SJCRH30 (cell line): Measurements from ENCODE around the gene INTS2. TPM values are rescaled to one million over a fixed set of nuclear protein-coding genes. Genes with fewer than 3 reads are reported as not detected.
"Not testable (repeated sequence)": the region's sequence is repeated elsewhere in the genome, so short reads cannot be mapped to it uniquely, and the experiment has no call there.

Source experiments
- DNase-seq, 2 experiments: peaks; one replicate each; pipeline ENCODE4 v3.0.0-alpha.2; 2015 to 2020
- H3K27ac ChIP-seq: fragments of 250-450 bp; sonication (Bioruptor Pico); 2 replicates; pipeline ENCODE4 v1.5.1; 2020; ENCODE audit warnings: mild to moderate bottlenecking, moderate library complexity
- H3K27me3 ChIP-seq: fragments of 250-450 bp; sonication (Bioruptor Pico); 2 replicates; pipeline ENCODE4 v1.5.1; 2020; ENCODE audit warnings: mild to moderate bottlenecking, moderate library complexity
- H3K36me3 ChIP-seq: fragments of 250-450 bp; sonication (Bioruptor Pico); 2 replicates; pipeline ENCODE4 v1.5.1; 2020; ENCODE audit warnings: mild to moderate bottlenecking, moderate library complexity
- H3K4me1 ChIP-seq: fragments of 250-450 bp; sonication (Bioruptor Pico); 2 replicates; pipeline ENCODE4 v1.5.1; 2020; ENCODE audit warnings: mild to moderate bottlenecking, moderate library complexity
- H3K4me3 ChIP-seq: fragments of 250-450 bp; sonication (Bioruptor Pico); 2 replicates; pipeline ENCODE4 v1.5.1; 2020; ENCODE audit warnings: mild to moderate bottlenecking, moderate library complexity
- H3K9me3 ChIP-seq: fragments of 250-450 bp; sonication (Bioruptor Pico); replicated peaks from 2 replicates; pipeline ENCODE4 v1.5.1; 2020; ENCODE audit warnings: mild to moderate bottlenecking, moderate library complexity
- total RNA-seq: library from RNA; depleted of rRNA; stranded (reverse); fragments of >200 nt; shearing (Covaris generic); gene quantifications from 2 replicates; pipeline ENCODE4 v1.2.3, GENCODE V29; 2014

Gene INTS2
- total RNA-seq, 1 experiment from 2014 or later: 32.8 TPM

DNA sequence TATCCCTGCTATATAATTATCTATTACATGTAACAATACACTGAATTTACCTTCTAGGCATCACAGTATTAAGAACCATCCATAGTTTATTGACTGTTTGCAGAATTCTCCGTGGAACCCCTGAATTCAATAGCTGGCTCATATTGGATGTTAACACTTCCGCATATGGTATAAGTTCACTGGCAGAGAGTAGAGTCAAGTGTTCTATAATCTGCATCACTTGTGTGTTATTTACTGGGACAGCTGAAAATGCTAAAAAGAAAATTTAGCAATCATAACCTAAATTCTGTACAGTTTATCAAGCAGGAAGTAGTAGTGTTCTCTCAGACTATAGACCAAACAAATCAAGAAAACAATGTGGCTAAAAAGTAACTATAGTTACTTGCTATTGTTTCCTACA is 49.9 kb downstream of the INTS2 start:
- Histone ChIP-seq H3K4me1 (no peaks in the 10 kb centered on the region), H3K36me3 (peaks cover 22% of the 10 kb centered on the region), H3K9me3 (no peaks in the 10 kb centered on the region)

DNA sequence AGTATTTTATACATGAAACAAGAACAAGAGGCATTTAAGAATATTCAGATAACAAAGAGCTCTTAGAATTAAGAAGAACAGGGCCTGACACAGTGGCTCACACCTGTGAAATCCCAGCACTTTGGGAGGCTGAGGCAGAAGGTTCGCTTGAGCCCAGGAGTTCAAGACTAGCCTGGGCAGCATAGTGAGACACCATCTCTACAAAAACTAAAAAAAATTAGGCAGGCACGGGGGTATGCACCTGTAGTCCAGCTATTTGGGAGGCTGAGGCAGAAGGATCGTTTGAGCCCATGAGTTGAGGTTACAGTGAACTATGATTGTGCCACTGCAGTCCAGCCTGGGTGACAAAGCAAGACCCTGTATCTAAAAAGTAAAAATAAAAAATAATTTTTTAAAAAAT is 52.0 kb downstream of the INTS2 start:
- no peaks in the 10 kb centered on the region for H3K9me3 ChIP-seq
- H3K4me3 ChIP-seq: no peak overlapping the region
- DNase-seq: no peak
- H3K36me3 ChIP-seq: peaks cover 35% of the 10 kb centered on the region
- no peaks in the 10 kb centered on the region for H3K27me3 ChIP-seq
- no peak overlapping the region for H3K27ac ChIP-seq
- H3K4me1 ChIP-seq: no peaks in the 10 kb centered on the region

More for the DNA sequence above, 49.9 kb downstream of the INTS2 start:
- no peak overlapping the region for H3K27ac ChIP-seq
- no peak overlapping the region for H3K4me3 ChIP-seq
- H3K27me3 ChIP-seq: no peaks in the 10 kb centered on the region
- no peak for DNase-seq

DNA sequence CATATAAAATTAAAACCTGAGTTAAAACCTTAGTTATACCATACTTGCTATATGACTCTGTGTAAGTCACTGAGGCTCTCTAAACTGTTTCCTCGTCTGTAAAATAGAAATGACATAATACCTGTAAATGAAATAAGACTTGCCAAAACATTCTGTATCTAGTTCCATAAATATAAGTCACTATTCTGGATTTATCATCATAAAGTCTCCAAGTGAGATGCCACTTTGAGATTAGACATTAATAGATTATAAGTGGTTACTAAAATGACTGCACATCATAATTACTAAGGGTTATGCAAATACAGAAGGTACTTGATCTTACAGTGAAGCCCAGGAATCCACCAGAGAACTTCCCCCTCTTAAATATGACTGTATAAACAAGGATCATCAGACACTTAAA is 52.5 kb downstream of the INTS2 start:
- no peaks in the 10 kb centered on the region for H3K9me3 ChIP-seq
- no peak for DNase-seq
- H3K27ac ChIP-seq: no peak overlapping the region
- no peak overlapping the region for H3K4me3 ChIP-seq
- H3K36me3 ChIP-seq: peaks cover 40% of the 10 kb centered on the region
- no peaks in the 10 kb centered on the region for H3K4me1 ChIP-seq
- H3K27me3 ChIP-seq: no peaks in the 10 kb centered on the region

DNA sequence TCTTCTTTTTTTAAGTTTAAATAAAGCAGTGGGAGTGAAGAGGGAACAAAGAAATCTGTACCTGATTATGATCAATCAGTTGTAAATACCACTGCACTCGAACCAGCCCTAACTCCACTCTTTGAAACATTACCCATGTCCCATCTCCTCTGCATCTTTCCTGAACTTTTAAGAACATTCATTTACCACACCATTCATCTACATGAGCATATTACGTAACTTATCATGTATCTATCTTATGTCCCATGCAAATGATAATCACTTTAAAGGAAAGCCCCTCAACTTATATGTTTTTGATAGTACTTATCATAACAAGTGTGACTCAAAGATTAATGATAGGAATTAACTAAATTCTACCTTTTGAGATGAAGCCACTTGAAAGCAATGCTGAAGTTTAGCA is 53.7 kb downstream of the INTS2 start:
- Histone ChIP-seq H3K4me1 (no peaks in the 10 kb centered on the region), H3K27me3 (no peaks in the 10 kb centered on the region), H3K36me3 (peaks cover 48% of the 10 kb centered on the region)

DNA sequence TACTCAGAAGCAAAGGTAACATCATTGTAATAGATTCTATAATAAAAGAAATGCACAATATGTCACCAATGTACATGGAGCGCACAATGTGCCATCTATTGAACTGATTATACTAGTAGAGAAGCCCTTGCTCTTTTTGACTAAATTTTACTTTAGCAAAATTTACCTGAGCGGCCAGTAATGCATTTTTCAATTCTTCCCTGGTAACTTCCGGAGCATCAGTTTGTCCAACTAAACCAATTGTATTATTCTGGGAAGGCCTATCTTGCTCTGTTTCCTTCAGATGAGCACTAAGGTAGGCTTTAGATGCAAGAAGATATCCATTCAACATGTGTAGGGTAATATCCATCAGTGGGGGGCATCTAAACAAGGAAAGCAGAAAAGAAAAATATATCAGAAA is 55.7 kb downstream of the INTS2 start:
- no peaks in the 10 kb centered on the region for H3K27me3 ChIP-seq
- peaks cover 46% of the 10 kb centered on the region for H3K36me3 ChIP-seq
- no peaks in the 10 kb centered on the region for H3K4me1 ChIP-seq
- H3K4me3 ChIP-seq: no peak overlapping the region
- H3K27ac ChIP-seq: no peak overlapping the region
- no peaks in the 10 kb centered on the region for H3K9me3 ChIP-seq
- no peak for DNase-seq

More for the DNA sequence above, 53.7 kb downstream of the INTS2 start:
- Histone ChIP-seq H3K9me3 (no peaks in the 10 kb centered on the region), H3K4me3 (no peak overlapping the region), H3K27ac (no peak overlapping the region)
- no peak for DNase-seq

DNA sequence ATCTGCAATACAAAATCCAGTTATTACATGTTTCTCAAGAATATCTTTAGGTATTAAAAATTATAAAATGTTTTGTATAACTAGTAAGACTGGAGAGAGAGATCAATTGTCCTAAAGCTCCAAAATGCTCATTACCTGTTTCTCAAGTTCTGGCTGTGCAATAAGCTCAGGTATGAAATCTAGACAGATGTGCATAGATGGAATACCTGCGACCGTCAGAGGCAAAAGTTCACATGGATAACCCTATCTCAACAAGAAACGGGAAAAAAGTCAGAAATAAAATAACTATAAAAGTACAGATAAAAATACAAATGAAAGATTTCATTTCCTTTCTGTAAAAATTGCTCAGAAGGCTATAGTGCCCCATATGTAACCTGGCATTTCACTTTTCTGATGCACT is 58.6 kb downstream of the INTS2 start:
- Histone ChIP-seq H3K27ac (no peak overlapping the region), H3K27me3 (no peaks in the 10 kb centered on the region), H3K4me3 (no peak overlapping the region), H3K4me1 (0 out of 2 replicates have a peak, but pooled peaks cover 2% of the 10 kb centered on the region), H3K9me3 (no peaks in the 10 kb centered on the region), H3K36me3 (peaks cover 33% of the 10 kb centered on the region)
- no peak for DNase-seq

DNA sequence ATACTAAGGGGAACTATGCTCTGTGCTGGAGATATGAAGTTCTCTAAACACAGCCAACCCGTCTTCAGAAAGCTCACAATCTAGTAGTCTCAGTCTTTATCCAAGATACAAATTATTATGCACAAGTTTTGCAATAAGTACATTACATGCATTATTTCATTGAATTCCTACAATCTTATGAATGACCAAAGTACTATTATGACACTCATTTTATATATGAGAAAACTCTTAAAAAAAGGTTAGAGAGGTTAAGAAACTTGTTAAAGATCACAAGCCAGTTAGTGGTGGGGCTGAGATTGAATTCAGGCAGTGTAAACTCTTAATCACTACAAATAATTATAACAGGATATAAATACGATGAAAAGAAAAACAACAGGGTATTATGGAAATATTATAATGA is 59.7 kb downstream of the INTS2 start:
- no peak overlapping the region for H3K4me3 ChIP-seq
- no peaks in the 10 kb centered on the region for H3K9me3 ChIP-seq
- H3K36me3 ChIP-seq: peaks cover 31% of the 10 kb centered on the region
- no peak overlapping the region for H3K27ac ChIP-seq
- no peak for DNase-seq
- 0 out of 2 replicates have a peak, but pooled peaks cover 2% of the 10 kb centered on the region for H3K4me1 ChIP-seq
- no peaks in the 10 kb centered on the region for H3K27me3 ChIP-seq

DNA sequence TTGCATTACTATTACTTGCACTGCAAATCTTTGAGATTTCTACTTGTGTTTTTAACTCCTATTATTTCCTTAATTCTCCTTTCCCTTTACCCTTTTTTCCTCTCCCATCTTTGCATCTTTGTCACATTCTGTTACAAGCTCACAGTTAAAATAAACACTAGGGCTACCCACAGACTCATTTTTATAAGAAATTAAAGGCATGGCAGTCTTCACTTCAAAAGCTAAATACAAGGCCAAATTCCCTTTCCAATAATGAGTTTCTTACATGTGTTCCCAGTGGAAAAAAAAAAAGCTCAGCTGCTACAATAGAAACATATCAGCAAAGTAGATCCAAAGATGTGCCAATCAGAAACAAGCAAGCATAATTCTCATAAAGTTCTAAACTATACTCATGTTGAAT is 60.7 kb downstream of the INTS2 start:
- no peak overlapping the region for H3K27ac ChIP-seq
- H3K27me3 ChIP-seq: no peaks in the 10 kb centered on the region
- H3K36me3 ChIP-seq: peaks cover 27% of the 10 kb centered on the region
- H3K4me1 ChIP-seq: 0 out of 2 replicates have a peak, but pooled peaks cover 2% of the 10 kb centered on the region
- no peaks in the 10 kb centered on the region for H3K9me3 ChIP-seq
- H3K4me3 ChIP-seq: no peak overlapping the region
- no peak for DNase-seq

DNA sequence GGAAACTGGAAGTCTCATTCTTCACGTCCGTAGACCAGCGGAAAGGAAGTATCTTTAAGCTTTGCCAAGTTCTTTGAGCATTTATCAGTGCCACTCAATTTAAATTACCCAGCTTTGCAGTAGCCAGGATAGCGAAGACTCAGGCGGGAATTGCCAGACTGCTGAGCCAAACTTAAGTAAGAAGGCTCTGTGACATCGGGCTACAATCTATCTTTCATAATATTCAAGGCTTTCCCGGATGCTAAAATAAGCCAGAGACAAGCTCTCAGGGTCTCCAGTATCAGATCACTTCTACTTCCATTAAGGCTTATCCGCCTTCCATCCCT is 64.0 kb downstream of the INTS2 start:
- peak overlapping the region; percentile 97 for H3K27ac ChIP-seq
- peaks cover 18% of the 10 kb centered on the region for H3K36me3 ChIP-seq
- H3K9me3 ChIP-seq: no peaks in the 10 kb centered on the region
- no peaks in the 10 kb centered on the region for H3K27me3 ChIP-seq
- H3K4me1 ChIP-seq: peaks cover 5% of the 10 kb centered on the region; the same call in 1 of the 2 replicates
- DNase-seq: no peak
- peak overlapping the region; percentile 82 for H3K4me3 ChIP-seq

DNA sequence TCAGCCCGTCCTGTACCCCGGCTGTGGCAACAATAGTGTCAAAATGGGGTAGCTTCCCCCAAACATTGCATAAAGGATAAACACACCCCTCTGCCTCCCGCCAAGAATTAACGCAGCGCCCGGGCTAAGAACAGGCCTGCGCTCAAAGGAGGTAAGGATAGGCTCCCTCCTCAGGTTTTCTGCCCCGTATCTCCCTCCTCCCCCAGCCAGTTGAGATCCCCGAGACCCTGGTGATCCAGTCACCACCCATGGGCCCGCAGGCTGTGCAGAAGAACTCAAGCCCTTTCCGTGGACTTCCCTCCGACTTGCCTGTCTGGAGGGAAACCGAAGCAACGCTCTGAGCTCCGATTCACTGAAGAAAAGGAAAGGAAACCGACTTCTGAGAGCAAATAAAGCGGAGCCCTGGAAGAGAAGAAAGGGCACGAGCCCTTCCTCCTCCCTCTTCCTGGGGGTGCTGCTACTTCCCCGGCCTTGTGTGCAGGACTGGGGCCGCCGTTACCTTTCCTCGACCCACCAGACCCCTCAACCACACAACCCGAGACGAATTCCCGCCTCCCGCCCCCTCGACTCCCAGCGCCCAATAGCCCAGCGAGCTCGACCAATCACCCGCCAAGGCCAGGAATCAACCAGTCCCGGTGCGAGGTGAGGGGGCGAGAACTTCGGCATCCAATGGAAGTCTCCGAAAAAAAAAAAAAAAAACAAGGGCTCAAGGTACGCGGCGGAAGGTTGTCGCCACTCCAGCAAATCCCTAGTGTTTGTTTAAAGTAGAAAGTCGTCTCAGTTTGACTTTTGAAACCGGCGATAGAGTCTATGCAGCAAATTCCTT is 64.6 kb downstream of the INTS2 start, which contains the start of gene BRIP1:
TSS of gene BRIP1 (minus strand) at position 554 of the 826 bp plus-strand sequence. CDS start 1,989 bp downstream, outside the sequence.
- Histone ChIP-seq H3K36me3 (peaks cover 18% of the 10 kb centered on the region), H3K27me3 (no peaks in the 10 kb centered on the region), H3K27ac (peak within 1 kb of the TSS; percentile 97), H3K4me3 (peak within 1 kb of the TSS; percentile 82), H3K9me3 (no peaks in the 10 kb centered on the region), H3K4me1 (peaks cover 5% of the 10 kb centered on the region; the same call in 1 of the 2 replicates)
- DNase-seq: peak; percentile 99

DNA sequence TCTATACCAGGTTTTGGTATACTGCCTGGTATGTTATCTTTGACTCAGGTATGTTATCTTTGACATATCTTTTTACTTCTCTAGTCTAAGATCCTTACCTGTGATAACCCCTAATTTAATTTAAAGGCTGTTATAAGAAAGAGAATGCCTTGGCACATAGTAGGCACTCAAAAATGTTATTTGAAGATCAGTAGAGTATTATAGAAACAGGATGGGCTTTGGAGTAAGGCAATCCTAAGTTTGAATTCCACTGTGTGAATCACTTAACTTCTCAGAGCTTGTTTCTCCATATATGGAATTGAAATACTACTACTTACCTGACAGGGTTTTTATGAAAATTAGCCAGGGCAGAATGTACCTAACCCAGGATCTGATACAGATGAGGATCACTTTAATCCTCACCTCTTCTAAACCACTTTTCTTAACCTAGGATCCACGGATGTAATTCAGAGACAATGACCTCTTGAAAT is 65.6 kb downstream of the INTS2 start:
- peak overlapping the region; percentile 97 for H3K27ac ChIP-seq
- DNase-seq: peak in 1 of 2 experiments; percentile 17
- H3K4me1 ChIP-seq: peaks cover 5% of the 10 kb centered on the region; the same call in 1 of the 2 replicates
- H3K4me3 ChIP-seq: peak overlapping the region; percentile 82
- H3K27me3 ChIP-seq: no peaks in the 10 kb centered on the region
- H3K9me3 ChIP-seq: no peaks in the 10 kb centered on the region
- peaks cover 21% of the 10 kb centered on the region for H3K36me3 ChIP-seq

DNA sequence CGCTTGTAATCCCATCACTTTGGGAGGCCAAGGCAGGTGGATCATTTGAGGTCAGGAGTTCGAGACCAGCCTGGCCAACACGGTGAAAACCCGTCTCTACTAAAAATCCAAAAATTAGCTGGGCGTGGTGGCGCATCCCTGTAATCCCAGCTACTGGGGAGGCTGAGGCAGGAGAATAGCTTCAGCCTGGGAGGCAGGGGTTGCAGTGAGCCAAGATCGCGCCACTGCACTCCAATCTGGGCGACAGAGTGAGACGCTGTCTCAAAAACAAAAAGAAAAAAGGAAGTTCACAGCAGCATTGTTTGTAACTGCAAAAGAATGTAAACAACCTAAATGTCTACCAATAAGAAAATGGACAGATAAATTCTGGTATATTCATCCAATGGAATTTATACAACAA is 67.4 kb downstream of the INTS2 start:
- not testable (repeated sequence) for H3K9me3 ChIP-seq, H3K27me3 ChIP-seq, H3K4me1 ChIP-seq, H3K4me3 ChIP-seq, DNase-seq, H3K27ac ChIP-seq
- H3K36me3 ChIP-seq: peaks cover 36% of the 10 kb centered on the region

DNA sequence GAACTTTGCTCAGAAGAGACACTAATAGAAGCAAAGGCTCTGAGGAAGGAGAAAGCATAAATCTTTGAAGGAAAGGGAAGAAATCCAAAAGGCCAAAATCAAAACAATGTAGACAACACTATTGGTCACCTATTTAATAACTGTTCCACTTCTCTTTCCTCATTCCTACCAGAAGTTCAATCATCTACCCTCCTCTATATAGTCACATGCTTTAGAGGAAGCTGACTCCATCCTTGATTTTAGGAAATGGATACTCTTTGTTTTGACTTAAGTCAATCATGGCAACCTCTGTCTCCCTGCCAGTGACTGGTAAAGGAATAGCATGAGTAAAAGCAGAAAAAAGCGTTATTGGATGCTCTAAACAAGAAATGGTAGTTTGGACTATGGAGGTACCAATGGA is 71.7 kb downstream of the INTS2 start:
- Histone ChIP-seq H3K27me3 (no peaks in the 10 kb centered on the region), H3K27ac (no peak overlapping the region), H3K36me3 (peaks cover 67% of the 10 kb centered on the region), H3K9me3 (no peaks in the 10 kb centered on the region), H3K4me3 (no peak overlapping the region), H3K4me1 (peaks cover 3% of the 10 kb centered on the region; the same call in 1 of the 2 replicates)
- no peak for DNase-seq

DNA sequence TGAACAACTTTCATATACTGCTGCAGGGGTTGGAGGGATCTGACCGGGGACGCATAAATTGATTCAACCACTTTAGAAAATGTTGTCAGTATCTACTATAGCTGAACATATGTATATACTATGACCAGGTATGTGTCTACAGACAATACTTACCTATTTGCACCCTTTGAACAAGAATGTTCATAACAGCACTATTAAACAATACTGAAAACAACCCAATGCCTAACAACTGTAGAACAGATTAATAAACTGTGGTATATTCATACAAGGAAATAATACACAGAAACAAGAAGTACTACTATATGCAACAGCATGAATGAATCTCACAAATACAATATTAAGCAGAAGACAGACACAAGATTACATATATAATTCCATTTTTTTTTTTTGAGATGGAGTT is 74.9 kb downstream of the INTS2 start:
- no peak overlapping the region for H3K4me3 ChIP-seq
- no peaks in the 10 kb centered on the region for H3K9me3 ChIP-seq
- H3K36me3 ChIP-seq: peaks cover 68% of the 10 kb centered on the region
- no peaks in the 10 kb centered on the region for H3K4me1 ChIP-seq
- H3K27ac ChIP-seq: no peak overlapping the region
- H3K27me3 ChIP-seq: no peaks in the 10 kb centered on the region
- DNase-seq: no peak

DNA sequence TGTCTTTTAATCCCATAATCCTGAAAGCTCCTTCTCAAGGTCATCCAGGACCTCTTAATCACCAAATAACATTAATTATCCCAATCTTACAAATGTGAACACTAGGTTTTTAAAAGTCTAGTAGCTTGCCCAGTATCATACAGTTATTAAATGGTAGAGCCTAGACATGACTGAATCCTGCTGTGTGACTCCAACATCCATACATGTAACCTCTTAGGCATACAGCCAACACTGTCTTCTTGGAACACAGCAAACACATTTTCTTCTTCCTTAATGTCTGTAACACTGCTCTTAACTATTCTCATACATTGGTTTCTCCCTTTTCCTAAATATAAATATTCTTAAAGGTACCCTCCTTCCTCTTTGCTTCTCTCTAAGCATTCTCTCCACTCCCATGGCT is 78.1 kb downstream of the INTS2 start:
- H3K4me3 ChIP-seq: no peak overlapping the region
- H3K4me1 ChIP-seq: no peaks in the 10 kb centered on the region
- peaks cover 73% of the 10 kb centered on the region for H3K36me3 ChIP-seq
- no peak overlapping the region for H3K27ac ChIP-seq
- DNase-seq: no peak
- no peaks in the 10 kb centered on the region for H3K9me3 ChIP-seq
- no peaks in the 10 kb centered on the region for H3K27me3 ChIP-seq

DNA sequence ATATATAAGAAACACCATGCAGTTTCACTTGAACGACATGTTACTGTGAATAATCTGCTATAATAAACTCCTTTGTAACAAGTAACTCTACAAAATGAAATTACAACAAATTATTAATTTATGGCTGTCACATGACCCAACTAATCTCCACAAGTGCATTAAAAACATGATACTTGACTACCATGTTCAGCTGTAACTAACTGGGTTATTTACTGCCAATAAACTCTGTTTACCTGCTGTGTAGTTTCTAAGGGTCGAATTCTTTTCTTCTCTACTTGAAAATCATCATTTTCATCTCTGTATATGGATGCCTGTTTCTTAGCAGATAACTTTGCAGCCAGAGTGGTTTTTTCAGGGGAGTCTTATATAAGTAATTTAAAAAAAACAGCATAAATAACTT is 78.9 kb downstream of the INTS2 start:
- H3K27ac ChIP-seq: no peak overlapping the region
- H3K9me3 ChIP-seq: no peaks in the 10 kb centered on the region
- no peaks in the 10 kb centered on the region for H3K4me1 ChIP-seq
- H3K36me3 ChIP-seq: peaks cover 75% of the 10 kb centered on the region
- DNase-seq: no peak
- no peaks in the 10 kb centered on the region for H3K27me3 ChIP-seq
- H3K4me3 ChIP-seq: no peak overlapping the region
